ENCODE measurements around the gene KIF26B. TPM values are rescaled to one million over a fixed set of nuclear protein-coding genes. Genes with fewer than 3 reads are reported as not detected.
"Not testable (repeated sequence)": the region's sequence is repeated elsewhere in the genome, so short reads cannot be mapped to it uniquely, and the experiment has no call there.

The KIF26B gene
- total RNA-seq, 1 experiment from 2014 or later, result 2.1 TPM

DNA sequence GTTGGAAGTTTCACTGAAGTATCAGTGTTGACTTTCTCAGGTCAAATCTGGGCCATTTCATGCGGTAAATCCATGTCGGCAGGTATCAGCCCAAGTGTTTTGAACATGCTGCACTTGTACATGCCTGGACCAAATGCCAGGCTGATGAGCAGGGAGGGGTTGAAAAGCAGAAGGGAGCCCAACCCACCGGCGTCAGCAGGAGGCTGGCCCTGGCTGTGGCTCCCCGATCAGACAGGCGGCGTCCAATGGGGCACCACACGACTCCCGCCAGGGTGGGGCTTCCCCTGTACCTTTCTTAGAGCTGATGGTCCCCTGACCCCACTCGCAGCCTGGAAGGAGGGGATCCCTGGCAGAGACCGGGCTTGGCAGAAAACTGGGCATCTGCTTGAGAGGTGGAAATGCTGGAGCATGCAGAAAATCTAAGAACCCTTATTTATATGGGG is 540.0 kb downstream of the KIF26B start:
- no peak for DNase-seq (ENCODE audit: low spot score)

DNA sequence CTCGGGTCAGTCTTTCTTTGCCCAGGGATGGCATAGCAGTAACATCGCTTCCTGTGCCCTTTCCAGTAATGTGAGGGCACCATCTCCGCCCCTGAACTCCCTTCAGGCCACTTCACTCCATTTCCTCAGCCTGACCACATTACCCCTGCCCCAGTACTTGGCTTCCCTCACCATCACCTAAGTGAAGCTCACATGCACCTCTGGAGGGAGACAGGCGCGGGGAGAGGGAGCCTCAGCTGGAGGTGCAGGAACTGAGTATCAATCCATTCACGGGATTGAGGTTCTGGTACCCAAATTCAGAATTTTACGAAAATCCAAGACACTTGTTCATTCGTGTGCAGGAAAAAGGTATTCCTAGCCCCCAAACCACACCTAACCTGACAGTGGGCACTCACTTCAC is 540.4 kb downstream of the KIF26B start:
- DNase-seq (ENCODE audit: low spot score), result no peak

DNA sequence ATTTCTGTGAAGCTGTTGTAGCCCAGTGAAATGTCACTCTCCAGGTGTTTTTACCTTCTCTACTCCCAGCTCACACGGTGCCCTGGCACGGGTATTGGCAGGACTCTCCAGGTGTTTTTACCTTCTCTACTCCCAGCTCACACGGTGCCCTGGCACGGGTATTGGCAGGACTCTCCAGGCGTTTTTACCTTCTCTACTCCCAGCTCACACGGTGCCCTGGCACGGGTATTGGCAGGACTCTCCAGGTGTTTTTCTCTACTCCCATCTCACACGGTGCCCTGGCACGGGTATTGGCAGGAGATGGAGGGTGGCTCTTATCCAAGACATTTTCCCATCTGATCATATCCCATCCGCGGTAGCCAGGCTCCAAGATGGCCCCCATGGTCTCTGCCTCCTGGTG is 540.9 kb downstream of the KIF26B start:
- not testable (repeated sequence) for DNase-seq (ENCODE audit: low spot score)

DNA sequence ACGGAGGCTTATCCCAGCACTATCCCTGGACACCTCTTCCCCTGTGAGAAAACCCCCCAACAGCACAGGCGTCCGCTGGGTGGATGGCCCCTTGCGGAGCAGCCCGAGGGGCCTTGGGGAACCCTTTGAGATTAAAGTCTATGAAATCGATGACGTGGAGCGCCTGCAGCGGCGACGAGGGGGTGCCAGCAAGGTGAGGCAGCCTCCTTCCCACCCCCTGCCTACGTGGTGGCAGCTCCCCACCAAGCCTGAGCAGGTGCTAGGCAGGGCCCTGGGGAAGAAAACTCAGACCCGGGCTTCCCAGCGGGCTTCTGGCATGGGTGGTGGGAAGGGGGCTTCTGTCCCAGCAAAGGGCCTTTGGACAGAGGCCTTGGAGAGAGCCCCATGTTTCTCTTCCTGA is 543.3 kb downstream of the KIF26B start:
- no peak for DNase-seq (ENCODE audit: low spot score)

DNA sequence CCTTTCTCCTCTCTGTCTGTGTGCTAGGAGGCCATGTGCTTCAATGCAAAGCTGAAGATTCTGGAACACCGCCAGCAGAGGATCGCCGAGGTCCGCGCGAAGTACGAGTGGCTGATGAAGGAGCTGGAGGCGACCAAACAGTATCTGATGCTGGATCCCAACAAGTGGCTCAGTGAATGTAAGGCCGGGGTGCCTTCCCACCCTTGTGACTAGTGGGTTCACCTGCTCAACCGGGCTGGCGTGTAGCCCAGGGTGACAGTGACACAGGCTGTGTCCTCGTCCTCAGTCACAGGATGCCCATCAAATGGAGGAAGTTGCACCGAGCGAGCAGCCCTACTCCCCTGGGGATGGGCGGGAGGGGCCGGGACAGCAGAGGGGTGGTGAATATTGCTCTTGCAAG is 544.1 kb downstream of the KIF26B start:
- DNase-seq (ENCODE audit: low spot score), result no peak

DNA sequence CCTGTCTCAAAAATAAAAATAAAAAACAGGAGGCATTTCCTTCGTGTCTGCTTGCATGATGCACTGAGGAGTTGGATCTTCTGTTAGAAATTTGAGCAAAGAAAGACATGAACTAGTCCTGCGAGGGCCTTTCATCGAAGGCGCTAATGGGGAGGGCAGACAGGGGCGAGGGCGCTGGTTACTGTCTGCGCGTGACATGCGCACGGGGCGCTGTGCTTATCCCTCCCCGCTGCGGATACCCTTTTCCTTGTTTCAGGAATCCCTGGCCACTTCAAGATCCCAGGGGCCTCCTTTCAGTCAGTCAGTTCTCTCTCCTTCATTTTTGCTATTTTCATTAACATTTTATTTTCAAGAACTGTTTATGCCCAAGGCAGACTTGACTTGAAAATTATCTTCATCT is 545.8 kb downstream of the KIF26B start:
- DNase-seq (ENCODE audit: low spot score), result no peak

DNA sequence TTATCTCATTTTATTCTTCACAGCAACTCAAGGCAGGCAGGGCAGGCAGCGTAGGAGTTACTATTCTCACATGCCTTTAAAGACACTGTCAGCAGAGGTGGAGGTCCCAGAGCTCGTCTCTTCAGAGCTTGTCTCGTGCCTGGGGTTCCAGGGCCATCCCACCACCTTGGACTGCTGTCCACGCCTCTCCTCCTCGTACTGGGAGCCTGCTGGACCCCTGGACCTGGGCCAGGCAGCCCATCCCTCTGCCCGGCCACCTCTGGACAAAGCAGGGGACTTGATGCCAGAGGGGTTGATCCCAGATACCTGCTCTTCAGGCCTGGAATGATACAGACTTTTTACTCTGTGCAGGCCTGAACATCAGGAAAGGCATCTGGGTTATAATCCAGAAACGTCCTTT is 546.8 kb downstream of the KIF26B start:
- DNase-seq (ENCODE audit: low spot score), result no peak

DNA sequence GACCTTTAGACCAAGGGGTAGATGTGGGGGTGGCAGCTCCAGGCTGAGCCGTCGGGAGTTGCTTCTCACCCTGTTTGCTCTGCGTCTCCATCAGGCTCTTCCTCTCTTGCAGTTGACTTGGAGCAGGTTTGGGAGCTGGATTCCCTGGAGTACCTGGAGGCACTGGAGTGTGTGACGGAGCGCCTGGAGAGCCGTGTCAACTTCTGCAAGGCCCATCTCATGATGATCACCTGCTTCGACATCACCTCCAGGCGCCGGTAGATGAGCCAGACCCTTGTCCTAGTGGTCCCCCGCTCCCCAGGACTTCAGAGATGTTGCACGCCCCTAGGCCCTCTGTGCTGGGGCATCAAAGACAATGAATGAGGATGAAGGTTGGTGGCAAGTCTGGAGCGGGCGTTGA is 547.6 kb downstream of the KIF26B start:
- no peak for DNase-seq (ENCODE audit: low spot score)

DNA sequence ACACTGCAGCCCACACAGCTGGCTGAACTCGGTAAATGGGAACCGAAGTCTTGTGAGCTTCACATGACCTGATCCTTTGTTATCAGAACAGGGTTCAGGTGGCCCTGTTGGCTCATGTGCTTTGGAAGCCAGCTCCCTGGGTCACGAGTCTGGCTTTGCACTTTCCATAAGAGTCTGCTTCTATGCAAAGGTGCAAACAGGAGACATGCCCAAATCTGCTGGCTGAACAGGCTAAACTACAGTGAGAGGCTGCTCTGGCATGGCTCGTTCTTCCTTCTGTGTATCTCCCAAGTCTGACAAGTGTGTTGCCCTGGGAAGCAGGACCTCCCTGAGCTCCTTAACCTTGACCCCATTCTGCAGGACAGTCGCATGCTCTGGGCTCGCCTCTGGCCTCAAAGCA is 549.6 kb downstream of the KIF26B start:
- DNase-seq (ENCODE audit: low spot score), result peak; percentile 9

DNA sequence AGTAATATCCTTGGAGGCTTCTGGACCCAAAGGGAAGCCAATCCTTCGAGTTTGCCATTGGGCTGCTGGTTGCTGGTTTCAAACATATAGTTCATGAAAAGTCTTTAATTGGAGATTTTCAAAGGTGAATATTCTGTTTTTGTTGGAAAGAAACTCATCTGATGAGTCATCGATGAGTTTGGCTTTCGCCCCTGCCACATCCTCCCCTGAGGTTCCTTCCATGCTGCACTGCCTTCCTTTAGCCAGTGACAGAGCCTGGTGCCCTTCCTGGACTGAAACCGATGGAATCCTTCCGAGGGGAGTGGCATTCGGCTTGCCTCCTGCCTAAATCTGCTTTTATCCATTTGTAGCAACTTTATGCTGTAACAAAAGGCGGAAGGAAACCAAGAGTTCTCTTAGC is 550.0 kb downstream of the KIF26B start:
- peak; percentile 85 for DNase-seq (ENCODE audit: low spot score)

DNA sequence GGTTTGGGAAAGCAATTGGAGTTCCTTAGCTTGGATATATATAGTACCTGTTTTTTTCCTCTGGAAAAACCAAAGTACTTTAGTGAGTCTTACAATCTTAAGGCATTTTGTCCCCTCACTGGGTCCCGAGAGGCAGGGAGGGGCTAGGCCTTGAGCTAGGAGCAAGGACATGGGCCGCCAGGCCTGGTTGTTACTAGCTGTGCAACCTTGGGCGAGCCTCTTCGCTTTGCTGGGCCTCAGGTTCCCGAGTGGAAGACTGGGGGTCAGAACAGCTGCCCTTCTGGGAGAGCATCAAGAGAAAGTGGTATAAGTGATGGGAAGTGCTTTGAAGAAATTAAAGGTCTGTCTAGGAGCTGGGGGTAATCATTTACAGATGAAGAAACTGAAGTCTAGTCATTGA is 553.2 kb downstream of the KIF26B start:
- no peak for DNase-seq (ENCODE audit: low spot score)

DNA sequence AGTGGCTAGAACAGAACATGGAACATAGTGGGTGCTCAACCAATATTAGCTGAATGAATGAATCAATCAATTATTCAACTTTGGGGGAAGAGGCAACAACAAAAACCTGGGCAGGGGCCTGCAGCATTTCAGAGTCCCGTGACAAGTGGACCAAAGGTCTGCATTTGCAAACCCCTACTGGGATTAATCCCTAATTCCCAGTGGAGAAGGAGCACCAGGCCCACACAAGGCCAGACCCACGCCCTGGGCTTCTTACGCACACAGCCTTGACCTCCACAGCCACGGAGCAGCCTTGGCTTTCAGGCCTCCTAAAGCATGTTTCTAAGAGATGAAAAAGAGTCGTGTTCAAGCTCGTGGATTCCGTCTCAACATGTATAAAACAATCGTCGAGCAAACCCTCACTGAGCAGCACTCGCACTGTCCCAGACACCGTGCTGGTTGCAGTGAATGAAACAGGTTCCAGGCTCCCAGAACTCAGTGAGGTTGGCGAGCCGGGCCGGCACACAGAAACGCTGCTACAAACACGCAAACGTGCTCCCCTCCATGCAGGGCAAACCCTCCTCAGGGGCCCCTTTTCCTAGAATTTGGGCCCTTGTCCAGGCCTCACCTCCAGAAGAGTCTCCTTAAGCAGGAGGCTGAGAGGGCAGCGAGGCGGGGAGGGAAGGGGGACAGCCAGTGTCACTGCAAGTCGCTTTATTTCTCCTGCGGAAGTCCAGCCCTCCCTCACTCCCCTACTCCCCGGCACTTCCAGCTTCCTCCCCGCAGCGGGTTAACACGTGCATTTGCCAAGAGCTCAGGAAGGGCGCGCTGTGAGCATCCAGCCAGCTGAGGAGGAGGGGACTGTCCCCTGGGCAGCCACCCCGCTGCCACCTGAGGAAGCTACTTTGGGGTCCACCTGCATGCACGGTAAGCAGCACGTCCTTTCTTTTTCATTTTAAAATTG is 556.4 kb downstream of the KIF26B start:
- no peak for DNase-seq (ENCODE audit: low spot score)

DNA sequence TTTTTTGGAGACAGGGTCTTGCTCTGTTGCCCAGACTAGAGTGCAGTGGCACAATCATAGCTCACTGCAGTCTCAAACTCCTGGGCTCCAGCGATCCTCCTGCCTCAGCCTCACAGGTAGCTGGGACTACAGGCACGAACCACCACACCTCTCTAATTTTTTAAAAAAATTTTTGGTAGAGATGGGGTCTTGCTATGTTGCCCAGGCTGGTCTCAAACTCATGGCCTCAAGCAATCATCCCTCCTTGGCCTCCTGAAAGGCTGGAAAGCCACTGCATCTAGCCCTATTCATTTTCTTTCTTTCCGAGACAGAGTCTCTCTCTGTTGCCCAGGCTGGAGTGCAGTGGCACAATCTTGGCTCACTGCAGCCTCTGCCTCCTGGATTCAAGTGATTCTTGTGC is 559.2 kb downstream of the KIF26B start:
- not testable (repeated sequence) for DNase-seq (ENCODE audit: low spot score)

DNA sequence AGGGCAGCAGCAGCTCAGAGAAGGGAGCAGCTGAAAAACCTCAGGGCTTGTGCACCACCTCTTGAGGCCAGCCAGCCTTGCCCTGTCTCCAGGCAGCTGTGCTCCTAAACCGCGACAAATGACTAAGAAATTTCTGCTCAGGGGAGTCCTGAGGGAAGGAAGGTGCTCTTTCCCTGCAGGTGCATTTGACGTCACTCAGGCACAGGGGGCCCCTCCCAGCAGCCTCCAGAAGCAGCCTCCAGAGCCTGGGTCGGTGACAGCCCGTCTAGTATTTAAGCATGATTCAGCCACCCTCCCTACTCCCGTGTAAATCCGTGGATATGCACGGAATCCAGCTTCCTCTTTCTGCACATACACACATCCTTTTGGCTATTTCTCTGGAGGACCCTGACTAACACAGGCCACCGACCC is 560.5 kb downstream of the KIF26B start:
- peak; percentile 42 for DNase-seq (ENCODE audit: low spot score)

DNA sequence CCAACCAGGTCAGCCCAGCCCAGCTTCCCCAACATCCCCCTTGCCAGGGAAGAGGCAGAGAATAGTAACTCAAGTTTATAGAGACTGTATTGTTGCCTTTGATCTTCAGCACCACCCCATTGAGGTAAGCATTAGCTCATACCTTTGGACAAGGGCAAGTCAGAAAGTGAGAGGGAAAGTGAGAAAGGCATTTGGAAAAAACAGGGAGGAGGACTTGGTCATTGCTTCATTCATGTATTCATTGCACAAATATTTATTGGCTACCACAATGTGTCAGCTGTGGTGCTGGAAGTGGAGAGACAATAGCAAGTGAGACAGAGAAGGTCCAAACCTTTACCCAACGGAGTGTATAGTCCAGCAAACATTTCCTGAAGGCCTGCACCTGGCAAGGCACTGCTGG is 561.2 kb downstream of the KIF26B start:
- peak; percentile 88 for DNase-seq (ENCODE audit: low spot score)

DNA sequence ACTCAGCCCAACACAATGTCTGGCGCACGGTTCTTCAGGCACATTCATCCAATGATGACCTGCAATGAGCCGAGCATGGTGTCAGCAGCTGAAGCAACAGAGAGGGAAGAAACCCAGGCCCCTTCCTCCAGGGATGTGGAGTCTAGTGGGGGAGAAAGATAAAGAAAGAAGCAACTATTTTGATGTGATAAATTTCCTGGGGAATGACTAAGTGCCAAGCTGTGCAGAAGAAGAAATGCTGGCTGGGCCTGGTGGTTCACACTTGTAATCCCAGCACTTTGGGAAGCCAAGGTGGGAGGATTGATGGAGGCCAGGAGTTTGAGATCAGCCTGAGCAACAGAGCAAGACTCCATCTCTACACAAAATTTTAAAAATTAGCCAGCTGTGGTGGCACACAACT is 561.8 kb downstream of the KIF26B start:
- DNase-seq (ENCODE audit: low spot score), result no peak

DNA sequence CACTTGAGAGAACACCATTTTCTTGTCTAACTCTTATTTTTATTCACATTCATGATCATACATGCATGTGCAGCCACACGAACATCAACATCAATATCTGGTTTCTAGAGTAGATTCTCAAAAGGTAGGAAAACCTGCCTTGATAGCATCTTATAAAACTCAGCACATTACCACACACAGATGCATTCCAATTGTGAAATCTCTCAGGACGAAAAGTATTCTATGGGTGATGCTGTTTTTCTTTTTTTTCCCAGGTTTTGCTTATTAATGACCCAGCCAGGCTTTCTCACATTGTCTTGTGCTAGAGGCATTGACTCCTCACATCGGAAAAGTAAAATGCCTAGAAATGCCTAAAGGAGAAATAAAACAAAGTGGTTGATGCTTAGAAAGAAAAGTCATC is 562.8 kb downstream of the KIF26B start:
- no peak for DNase-seq (ENCODE audit: low spot score)

DNA sequence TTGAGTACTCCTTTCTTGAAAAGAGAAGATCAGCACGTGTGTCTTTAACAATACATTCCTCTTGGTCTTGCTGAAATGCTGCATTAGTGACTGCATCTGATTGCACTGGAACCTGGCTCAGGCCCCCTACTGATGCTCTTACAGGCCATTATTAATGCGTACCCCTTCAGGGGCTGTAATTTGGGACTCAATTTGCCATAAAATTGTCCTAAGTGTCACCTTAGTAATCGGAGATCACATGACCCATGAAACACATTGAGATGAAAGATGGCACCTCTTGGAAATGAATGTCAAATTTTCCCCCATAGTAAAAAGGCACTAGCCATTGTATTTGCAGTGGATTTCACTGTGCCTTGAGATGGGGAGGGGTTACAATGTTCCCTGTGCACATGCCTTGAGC is 563.3 kb downstream of the KIF26B start:
- DNase-seq (ENCODE audit: low spot score), result no peak

DNA sequence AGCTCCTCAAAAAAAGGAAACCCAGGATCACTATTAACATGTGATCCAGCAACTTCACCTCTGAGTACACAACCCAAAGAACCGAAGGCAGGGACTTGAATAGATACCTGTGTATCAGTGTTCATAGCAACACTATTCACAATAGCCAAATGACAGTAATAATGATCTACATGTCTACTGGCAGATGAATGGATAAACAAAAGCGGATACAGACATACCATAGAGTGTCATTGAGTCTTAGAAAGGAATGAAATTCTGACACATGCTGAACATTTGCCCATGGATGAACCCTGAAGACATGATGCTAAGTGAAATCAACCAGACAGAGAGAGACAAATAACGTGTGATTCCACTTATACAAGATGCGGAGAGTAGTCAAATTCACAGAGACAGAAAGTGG is 564.2 kb downstream of the KIF26B start:
- no peak for DNase-seq (ENCODE audit: low spot score)

DNA sequence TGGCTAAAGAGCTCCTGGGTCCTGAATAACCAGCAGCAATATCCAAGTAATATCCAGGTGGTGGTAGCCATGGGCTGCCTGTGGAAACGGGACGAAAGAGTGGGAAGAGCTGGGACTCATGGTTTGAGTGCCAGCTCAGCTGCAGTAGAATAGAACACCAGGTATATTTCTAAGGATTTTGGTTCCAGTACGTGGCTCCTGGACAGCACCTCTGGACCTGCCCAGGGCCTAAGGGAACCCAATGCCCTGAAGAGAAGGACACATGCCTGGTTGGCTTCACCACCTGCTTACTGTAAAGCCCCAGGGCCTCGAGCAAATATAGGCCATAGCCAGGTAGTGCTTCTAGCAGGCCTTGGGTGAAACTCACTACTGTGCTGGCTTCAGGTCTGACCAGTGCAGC is 566.7 kb downstream of the KIF26B start:
- DNase-seq (ENCODE audit: low spot score), result no peak

DNA sequence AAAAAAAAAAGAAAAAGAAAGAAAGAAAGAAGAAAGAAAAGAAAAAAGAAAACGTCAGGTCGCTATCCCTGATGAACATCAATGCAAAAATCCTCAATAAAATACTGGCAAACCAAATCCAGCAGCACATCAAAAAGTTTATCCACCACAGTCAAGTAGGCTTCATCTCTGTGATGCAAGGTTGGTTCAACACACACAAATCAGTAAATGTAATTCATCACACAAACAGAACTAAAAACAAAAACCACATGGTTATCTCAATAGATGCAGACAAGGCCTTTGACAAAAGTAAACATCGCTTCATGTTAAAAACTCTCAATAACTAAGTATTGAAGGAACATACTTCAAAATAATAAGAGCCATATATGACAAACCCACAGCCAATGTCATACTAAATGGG is 573.2 kb downstream of the KIF26B start:
- DNase-seq (ENCODE audit: low spot score), result not testable (repeated sequence)

DNA sequence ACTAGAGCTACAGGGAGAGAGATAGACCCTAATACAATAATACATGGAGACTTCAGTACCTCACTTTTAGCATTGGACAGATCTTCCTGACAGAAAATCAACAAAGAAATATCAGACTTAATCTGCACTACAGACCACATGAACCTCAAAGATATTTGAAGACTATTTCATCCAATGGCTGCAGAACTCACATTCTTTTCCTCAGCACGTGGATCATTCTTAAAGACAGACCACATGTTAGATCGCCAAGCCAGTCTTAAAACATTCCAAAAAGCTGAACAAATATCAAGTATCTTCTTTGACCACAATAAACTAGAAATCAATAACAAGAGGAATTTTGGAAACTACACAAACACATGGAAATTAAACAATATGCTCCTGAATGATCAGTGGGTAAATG is 576.0 kb downstream of the KIF26B start:
- DNase-seq (ENCODE audit: low spot score), result no peak

DNA sequence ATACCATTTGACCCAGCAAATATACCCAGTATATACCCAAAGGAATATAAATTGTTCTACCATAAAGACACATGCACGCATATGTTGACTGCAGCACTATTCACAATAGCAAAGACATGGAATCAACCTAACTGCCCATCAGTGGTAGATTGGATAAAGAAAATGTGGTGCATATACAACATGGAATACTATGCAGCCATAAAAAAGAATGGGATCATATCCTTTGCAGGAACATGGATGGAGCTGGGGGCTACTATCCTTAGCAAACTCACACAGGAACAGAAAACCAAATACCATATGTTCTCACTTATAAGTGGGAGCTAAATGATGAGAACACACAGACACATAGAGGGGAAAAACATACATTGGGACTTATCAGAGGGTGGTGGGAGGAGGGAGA is 585.6 kb downstream of the KIF26B start:
- DNase-seq (ENCODE audit: low spot score), result not testable (repeated sequence)

DNA sequence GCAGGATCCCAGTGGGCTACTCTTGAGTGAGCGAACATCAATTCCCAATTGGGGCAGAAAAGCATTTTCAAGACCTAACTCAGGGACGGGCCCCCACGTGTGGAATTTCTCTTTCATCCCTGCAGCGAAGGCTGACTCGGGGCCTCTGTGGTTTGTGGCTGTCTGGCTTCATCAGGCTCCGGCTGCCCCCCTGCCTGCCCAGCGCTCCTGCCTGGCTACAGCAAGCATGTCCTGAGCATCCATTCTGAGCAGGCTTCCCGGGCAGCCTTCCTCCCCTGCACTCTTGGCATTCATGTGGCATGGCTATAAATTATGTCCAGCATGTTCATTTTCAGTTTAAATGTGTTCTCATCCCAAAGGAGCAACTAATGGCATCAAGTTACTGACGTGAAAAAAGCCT is 588.1 kb downstream of the KIF26B start:
- DNase-seq (ENCODE audit: low spot score), result peak; percentile 60
